ENCODE measurements around the gene TMEM63A.

The TMEM63A gene

DNA sequence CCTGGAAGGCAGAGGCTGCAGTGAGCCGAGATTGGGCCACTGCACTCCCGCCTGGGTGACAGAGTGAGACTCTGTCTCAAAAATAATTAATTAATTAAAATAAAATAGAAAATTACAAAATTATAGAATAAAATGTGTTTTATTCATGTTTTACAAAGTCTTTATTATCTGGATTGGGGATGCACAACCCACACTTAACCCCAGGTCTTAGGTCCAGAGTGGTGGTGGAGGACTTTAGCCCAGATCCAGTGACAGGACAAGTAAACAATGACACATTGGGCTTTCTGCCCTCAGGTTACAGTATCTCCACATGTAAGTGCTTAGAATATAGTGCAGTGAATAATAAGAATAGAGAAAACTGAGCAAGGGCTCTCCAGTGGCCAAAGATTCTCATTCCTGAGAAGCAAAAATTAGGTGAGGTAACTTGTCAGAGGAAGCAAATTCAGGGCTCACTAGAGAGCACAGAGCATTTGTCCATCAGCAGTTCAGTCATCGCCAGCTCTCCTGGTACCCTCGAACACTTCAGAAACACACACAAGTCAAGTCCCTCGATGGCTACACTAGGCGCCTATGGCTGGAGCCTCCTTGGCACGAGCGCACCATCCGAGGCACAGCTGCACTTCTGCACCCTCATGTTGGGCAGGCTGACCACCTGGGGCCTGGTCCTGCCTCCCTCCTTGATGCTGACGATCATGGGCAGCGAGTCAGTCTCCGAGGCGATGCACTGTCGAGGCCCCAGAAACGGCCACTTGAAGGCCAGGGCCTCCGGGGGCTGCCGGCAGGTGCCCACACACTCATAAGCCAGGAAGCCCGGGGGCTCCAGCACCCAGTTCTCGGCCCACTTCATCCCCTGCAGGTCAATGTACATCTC lies 4.2 kb upstream of the TMEM63A start:
- Histone ChIP-seq H4K20me1 (ENCODE audit: low read depth, low read length) (no peaks in the 10 kb centered on the region), H3K9me3 (ENCODE audit: insufficient read depth, low read length) (no peaks in the 10 kb centered on the region), H3F3A (ENCODE audit: insufficient read depth) (no peaks in the 10 kb centered on the region), H3K4me3 (ENCODE audit: insufficient read depth, low read length, poor library complexity, severe bottlenecking) (no peak overlapping the region), H3K9ac (ENCODE audit: low read length) (no peak overlapping the region), H3K79me2 (ENCODE audit: insufficient read depth, low read length) (no peaks in the 10 kb centered on the region), H3K36me3 (ENCODE audit: low read length) (no peaks in the 10 kb centered on the region), H2AFZ (ENCODE audit: low read depth, low read length, severe bottlenecking) (no peak overlapping the region), H3K27me3 (ENCODE audit: low read length) (no peaks in the 10 kb centered on the region), H3K9me2 (replicated peaks; ENCODE audit: insufficient read depth, low read length) (no peaks in the 10 kb centered on the region), H3K27ac (ENCODE audit: low read depth, low read length) (no peak overlapping the region), H3K4me2 (ENCODE audit: low read depth, low read length, poor library complexity, severe bottlenecking) (no peak overlapping the region)
- TF ChIP-seq CTCF (IDR thresholded peaks at IDR 0.05; ENCODE audit: insufficient read depth, low read length, poor library complexity, severe bottlenecking) (no peak), EZH2phosphoT487 (conservative IDR thresholded peaks at IDR 0.05; ENCODE audit: low read length) (no peak)

- no peak for TF ChIP-seq EZH2phosphoT487 (conservative IDR thresholded peaks at IDR 0.05; ENCODE audit: low read length)
- no peak for TF ChIP-seq CTCF (IDR thresholded peaks at IDR 0.05; ENCODE audit: insufficient read depth, low read length, poor library complexity, severe bottlenecking)
- H3K9me2 ChIP-seq (replicated peaks; ENCODE audit: insufficient read depth, low read length) = no peaks in the 10 kb centered on the region
- H3K36me3 ChIP-seq (ENCODE audit: low read length) = no peaks in the 10 kb centered on the region
- no peaks in the 10 kb centered on the region for H3K79me2 ChIP-seq (ENCODE audit: insufficient read depth, low read length)
- H3K27ac ChIP-seq (ENCODE audit: low read depth, low read length) = no peak overlapping the region
- H3K27me3 ChIP-seq (ENCODE audit: low read length) = no peaks in the 10 kb centered on the region
- no peaks in the 10 kb centered on the region for H3F3A ChIP-seq (ENCODE audit: insufficient read depth)
- H2AFZ ChIP-seq (ENCODE audit: low read depth, low read length, severe bottlenecking) = no peak overlapping the region
- no peak overlapping the region for H3K4me3 ChIP-seq (ENCODE audit: insufficient read depth, low read length, poor library complexity, severe bottlenecking)
- H4K20me1 ChIP-seq (ENCODE audit: low read depth, low read length) = no peaks in the 10 kb centered on the region
- H3K9me3 ChIP-seq (ENCODE audit: insufficient read depth, low read length) = no peaks in the 10 kb centered on the region
- no peak overlapping the region for H3K4me2 ChIP-seq (ENCODE audit: low read depth, low read length, poor library complexity, severe bottlenecking)
- H3K9ac ChIP-seq (ENCODE audit: low read length) = no peak overlapping the region
Observed at GRCh38 chr1:225885336-225885735, 3.2 kb upstream of the TMEM63A start.

DNA sequence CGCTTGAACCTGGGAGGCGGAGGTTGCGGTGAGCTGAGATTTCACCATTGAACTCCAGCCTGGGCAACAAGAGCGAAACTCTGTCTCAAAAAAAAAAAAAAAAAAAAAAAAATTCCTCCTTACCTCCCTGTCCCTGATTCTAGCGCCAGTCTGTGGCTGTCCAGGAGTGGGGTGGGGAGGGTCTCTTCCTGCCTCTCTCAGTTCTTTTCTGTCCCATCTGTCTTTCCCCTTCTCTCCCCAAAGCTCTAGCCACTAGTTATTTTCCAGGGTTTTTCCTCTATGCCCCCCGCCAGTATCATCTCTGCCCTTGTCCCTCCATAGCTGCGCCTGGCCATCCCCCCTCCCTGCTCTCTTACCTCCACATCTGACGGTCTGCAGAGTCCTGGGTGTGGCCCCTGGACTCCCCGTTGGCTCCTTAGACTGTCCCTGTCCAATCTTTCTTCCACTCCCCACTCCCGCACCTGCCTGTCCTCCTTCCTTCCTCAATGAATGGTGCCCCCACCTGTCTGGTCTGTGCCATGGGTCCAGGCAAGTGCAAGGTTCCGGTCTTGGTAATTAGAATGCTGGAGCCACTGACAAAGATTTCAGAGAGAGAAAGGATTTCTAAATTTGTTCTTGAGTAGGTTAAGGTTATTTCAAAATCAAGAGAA lies 1.6 kb upstream of the TMEM63A start:
- H3K9me3 ChIP-seq (ENCODE audit: insufficient read depth, low read length) = no peaks in the 10 kb centered on the region
- no peak overlapping the region for H3K27ac ChIP-seq (ENCODE audit: low read depth, low read length)
- H3K79me2 ChIP-seq (ENCODE audit: insufficient read depth, low read length) = no peaks in the 10 kb centered on the region
- H3K27me3 ChIP-seq (ENCODE audit: low read length) = no peaks in the 10 kb centered on the region
- no peak overlapping the region for H2AFZ ChIP-seq (ENCODE audit: low read depth, low read length, severe bottlenecking)
- H3K4me2 ChIP-seq (ENCODE audit: low read depth, low read length, poor library complexity, severe bottlenecking) = no peak overlapping the region
- TF ChIP-seq EZH2phosphoT487 (conservative IDR thresholded peaks at IDR 0.05; ENCODE audit: low read length) (no peak), CTCF (IDR thresholded peaks at IDR 0.05; ENCODE audit: insufficient read depth, low read length, poor library complexity, severe bottlenecking) (no peak)
- no peak overlapping the region for H3K4me3 ChIP-seq (ENCODE audit: insufficient read depth, low read length, poor library complexity, severe bottlenecking)
- H3K9ac ChIP-seq (ENCODE audit: low read length) = no peak overlapping the region
- no peaks in the 10 kb centered on the region for H3F3A ChIP-seq (ENCODE audit: insufficient read depth)
- H4K20me1 ChIP-seq (ENCODE audit: low read depth, low read length) = no peaks in the 10 kb centered on the region
- H3K36me3 ChIP-seq (ENCODE audit: low read length) = no peaks in the 10 kb centered on the region
- H3K9me2 ChIP-seq (replicated peaks; ENCODE audit: insufficient read depth, low read length) = no peaks in the 10 kb centered on the region

All from SU-DHL-6 (cell line).